Transverse colon (tissue), 4 donors: ENCODE measurements around the gene EIF3B. TPM values are rescaled to one million over a fixed set of nuclear protein-coding genes. Genes with fewer than 3 reads are reported as not detected.

ENCODE experiments used
- DNase-seq: peaks from one replicate; pipeline ENCODE4 v3.0.0-alpha.2; 2019
- H3K27ac ChIP-seq, 4 donors: fragments of 200-600 bp; sonication (generic); 2 replicates each; pipeline ENCODE4 v1.5.1; 2016 to 2018; ENCODE audit warnings: inconsistent platforms in 4 of 4
- H3K27me3 ChIP-seq: fragments of 200-600 bp; sonication (generic); 2 replicates; pipeline ENCODE4 v1.5.1; 2017; ENCODE audit warnings: inconsistent platforms
- H3K36me3 ChIP-seq, 4 donors: fragments of 200-600 bp; sonication (generic); 2 replicates each; pipeline ENCODE4 v1.5.1; 2017 to 2019; ENCODE audit warnings: inconsistent platforms in 4 of 4
- H3K4me1 ChIP-seq, 4 donors: fragments of 200-600 bp; sonication (generic); 2 replicates each; pipeline ENCODE4 v1.5.1; 2017 to 2020; ENCODE audit warnings: inconsistent platforms in 4 of 4
- H3K4me3 ChIP-seq, 4 donors: fragments of 200-600 bp; sonication (generic); 1 replicate in 1 of 4; 2 replicates in 3 of 4; pipeline versions ENCODE4 v1.5.1 to v1.6.1; 2017 to 2019; ENCODE audit warnings: inconsistent platforms in 4 of 4
- H3K9me3 ChIP-seq, 2 donors: fragments of 200-600 bp; sonication (generic); 2 replicates each; pipeline ENCODE4 v1.5.1; 2017 to 2019; ENCODE audit warnings: inconsistent platforms in 2 of 2
- EP300 ChIP-seq: sonication (generic); formaldehyde crosslinking; IDR thresholded peaks from one replicate; pipeline ENCODE4 v1.6.1; 2017; ENCODE audit warnings: antibody characterized with exemption, low read depth
- POLR2A ChIP-seq: fragments of 450-650 bp; IDR thresholded peaks from one replicate; pipeline ENCODE4 v1.6.1; 2016; ENCODE audit warnings: antibody characterized with exemption, mild to moderate bottlenecking, moderate library complexity
- POLR2AphosphoS5 ChIP-seq, 3 donors: sonication (generic); formaldehyde crosslinking; IDR thresholded peaks; one replicate each; pipeline ENCODE4 v1.6.1; 2016; ENCODE audit warnings: antibody characterized with exemption in 3 of 3
- WGBS, 2 donors: methylation state at CpG; one replicate each; pipeline ENCODE4 v1.1.5; 2018; ENCODE audit warnings: low coverage in 1 of 2; 5-methylcytosine and 5-hydroxymethylcytosine counted together
- in situ Hi-C, 4 donors: fragments of 200-750 bp; cut with MboI; loops; one replicate each; pipeline versions ENCODE4 v1.15.0 to v1.15.1; 2017; ENCODE audit warnings: low sequenced_read_pairs in 3 of 4, low pct_ligation_motif_present in 1 of 4, low pct_unique_long_range_greater_than_20kb in 1 of 4
- intact Hi-C: fragments of 100-400 bp; cut with DNase I; formaldehyde crosslinking; loops from one replicate; pipeline ENCODE4 v1.15.1; 2023; ENCODE audit warnings: low total_unique reads
- total RNA-seq, 4 donors: library from RNA; depleted of rRNA; stranded (reverse); fragments of >200 nt; gene quantifications; one replicate each; pipeline ENCODE4 v1.1.0, GENCODE V29; 2016
- TF ChIP-seq, protein P1 (sequence below), 5 experiments: fragments of 200-600 bp in 3 of 5; fragments of 450-650 bp in 2 of 5; sonication (generic) in 3 of 5; IDR thresholded peaks; 1 replicate in 2 of 5; 2 replicates in 3 of 5; pipeline ENCODE4 v1.5.1; 2016 to 2017; ENCODE audit warnings: antibody characterized with exemption in 5 of 5, inconsistent platforms in 3 of 5, mild to moderate bottlenecking in 2 of 5, moderate library complexity in 1 of 5

The EIF3B gene
- total RNA-seq, 4 donors from 2014 or later: 75.4 to 201 (median 90.6) TPM

DNA sequence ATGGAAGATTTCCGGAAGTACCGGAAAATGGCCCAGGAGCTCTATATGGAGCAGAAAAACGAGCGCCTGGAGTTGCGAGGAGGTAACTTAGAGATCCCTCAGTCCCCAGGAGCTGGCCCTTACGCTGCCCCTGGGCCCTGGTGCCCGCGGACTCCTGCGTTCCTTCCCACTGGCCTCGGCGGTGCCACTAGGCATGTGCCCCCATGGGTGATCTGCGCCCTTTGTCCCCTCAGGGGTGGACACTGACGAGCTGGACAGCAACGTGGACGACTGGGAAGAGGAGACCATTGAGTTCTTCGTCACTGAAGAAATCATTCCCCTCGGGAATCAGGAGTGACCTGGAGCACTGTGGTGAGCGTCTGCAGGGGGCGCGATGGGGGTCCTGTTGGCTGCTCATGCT, 24.5 kb downstream of the EIF3B start:
- no peak overlapping the region for H3K4me3 ChIP-seq
- peaks cover 0 to 53% (median 22%) of the 10 kb centered on the region in 4 donors for H3K36me3 ChIP-seq
- no peak overlapping the region for H3K27ac ChIP-seq
- in situ Hi-C loops (no loop called here), intact Hi-C loops (loop anchor here (2.0 kb wide), 1 partner anchor 534 kb away; no protein-coding TSS in a partner anchor)
- H3K27me3 ChIP-seq: no peaks in the 10 kb centered on the region
- DNase-seq: no peak
- WGBS, 2 donors: 95 to 96% methylated on average over 4 to 20 of the region's 20 CpGs
- no peaks in the 10 kb centered on the region for H3K4me1 ChIP-seq
- no peaks in the 10 kb centered on the region for H3K9me3 ChIP-seq
- TF ChIP-seq, protein P1, sequence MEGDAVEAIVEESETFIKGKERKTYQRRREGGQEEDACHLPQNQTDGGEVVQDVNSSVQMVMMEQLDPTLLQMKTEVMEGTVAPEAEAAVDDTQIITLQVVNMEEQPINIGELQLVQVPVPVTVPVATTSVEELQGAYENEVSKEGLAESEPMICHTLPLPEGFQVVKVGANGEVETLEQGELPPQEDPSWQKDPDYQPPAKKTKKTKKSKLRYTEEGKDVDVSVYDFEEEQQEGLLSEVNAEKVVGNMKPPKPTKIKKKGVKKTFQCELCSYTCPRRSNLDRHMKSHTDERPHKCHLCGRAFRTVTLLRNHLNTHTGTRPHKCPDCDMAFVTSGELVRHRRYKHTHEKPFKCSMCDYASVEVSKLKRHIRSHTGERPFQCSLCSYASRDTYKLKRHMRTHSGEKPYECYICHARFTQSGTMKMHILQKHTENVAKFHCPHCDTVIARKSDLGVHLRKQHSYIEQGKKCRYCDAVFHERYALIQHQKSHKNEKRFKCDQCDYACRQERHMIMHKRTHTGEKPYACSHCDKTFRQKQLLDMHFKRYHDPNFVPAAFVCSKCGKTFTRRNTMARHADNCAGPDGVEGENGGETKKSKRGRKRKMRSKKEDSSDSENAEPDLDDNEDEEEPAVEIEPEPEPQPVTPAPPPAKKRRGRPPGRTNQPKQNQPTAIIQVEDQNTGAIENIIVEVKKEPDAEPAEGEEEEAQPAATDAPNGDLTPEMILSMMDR (IDR thresholded peaks at IDR 0.05): no peak
- TF ChIP-seq POLR2AphosphoS5 (IDR thresholded peaks at IDR 0.05) (no peak), EP300 (no peak), POLR2A (no peak)

DNA sequence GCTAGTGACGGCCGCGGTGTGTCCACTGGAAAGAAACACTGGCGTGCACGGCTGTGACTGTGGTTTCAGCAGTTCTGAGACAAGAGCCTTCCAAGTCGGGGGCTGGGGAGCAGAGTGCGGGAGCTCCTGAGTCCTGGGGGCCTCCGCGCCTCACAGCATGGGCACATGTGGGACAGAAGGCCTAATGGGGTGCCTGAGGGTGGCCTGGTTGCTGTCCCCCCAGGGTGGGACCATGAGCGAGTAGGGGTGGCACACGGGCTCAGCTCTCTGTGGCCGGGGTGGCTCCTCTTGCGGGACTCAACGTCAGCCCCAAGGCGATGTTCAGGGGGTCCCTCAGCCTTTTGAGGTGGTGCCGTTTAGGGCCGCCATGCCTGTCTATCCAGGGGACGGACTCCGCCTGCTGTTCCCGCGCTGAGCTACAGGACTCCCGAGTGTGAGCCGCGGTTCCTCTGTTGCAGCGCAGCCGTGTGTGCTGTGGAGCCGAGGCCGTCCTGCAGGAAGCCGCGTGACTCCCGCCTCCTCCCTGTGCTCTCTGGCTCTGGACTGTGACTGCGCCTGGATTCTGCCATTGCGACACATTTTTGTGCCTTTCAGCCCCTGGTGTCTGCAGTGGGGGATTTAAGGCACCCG, 25.3 kb downstream of the EIF3B start:
- TF ChIP-seq POLR2AphosphoS5 (IDR thresholded peaks at IDR 0.05) (no peak), POLR2A (no peak)
- Histone ChIP-seq H3K4me1 (no peaks in the 10 kb centered on the region), H3K4me3 (no peak overlapping the region), H3K36me3 (peaks cover 0 to 45% (median 18%) of the 10 kb centered on the region in 4 donors), H3K27ac (no peak overlapping the region), H3K27me3 (no peaks in the 10 kb centered on the region), H3K9me3 (no peaks in the 10 kb centered on the region)
- 92% methylated on average over 34 of the region's 34 CpGs; no CpG with 5 or more reads in 1 of the 2 donors for WGBS, 2 donors
- no peak for DNase-seq
- in situ Hi-C loops: no loop called here
- intact Hi-C loops: loop anchor here (2.0 kb wide), 1 partner anchor 535 kb away; no protein-coding TSS in a partner anchor

- H3K27me3 ChIP-seq: no peaks in the 10 kb centered on the region
- TF ChIP-seq POLR2A: no peak
- TF ChIP-seq EP300: no peak
- TF ChIP-seq, protein P1 (IDR thresholded peaks at IDR 0.05): no peak
- TF ChIP-seq POLR2AphosphoS5 (IDR thresholded peaks at IDR 0.05): no peak
- peaks cover 0 to 40% (median 16%) of the 10 kb centered on the region in 4 donors for H3K36me3 ChIP-seq
- no peak for DNase-seq
- no peaks in the 10 kb centered on the region for H3K4me1 ChIP-seq
- H3K27ac ChIP-seq: no peak overlapping the region
- 95% methylated on average over 23 of the region's 23 CpGs; no CpG with 5 or more reads in 1 of the 2 donors for WGBS, 2 donors
- in situ Hi-C loops: no loop called here
- H3K4me3 ChIP-seq: no peak overlapping the region
- H3K9me3 ChIP-seq: no peaks in the 10 kb centered on the region
- intact Hi-C loops: no loop called here
Observed at GRCh38 chr7:2380461-2380860, 25.8 kb downstream of the EIF3B start.

GRCh38 chr7:2381227-2381626, 26.6 kb downstream of the EIF3B start:
- Histone ChIP-seq H3K4me1 (no peaks in the 10 kb centered on the region), H3K9me3 (no peaks in the 10 kb centered on the region), H3K27ac (no peak overlapping the region), H3K36me3 (peaks cover 0 to 35% (median 14%) of the 10 kb centered on the region in 4 donors), H3K27me3 (no peaks in the 10 kb centered on the region), H3K4me3 (no peak overlapping the region)
- in situ Hi-C loops: no loop called here
- WGBS, 2 donors: 38% methylated on average over 5 of the region's 5 CpGs; no CpG with 5 or more reads in 1 of the 2 donors
- intact Hi-C loops: no loop called here
- DNase-seq: no peak
- TF ChIP-seq EP300 (no peak), POLR2A (no peak), POLR2AphosphoS5 (IDR thresholded peaks at IDR 0.05) (no peak)
- TF ChIP-seq, protein P1 (IDR thresholded peaks at IDR 0.05): no peak
